Measurements from ENCODE around the gene SHKBP1.
A peak's percentile ranks its signal among the peaks of the same experiment; 100 is the strongest.
"Not testable (repeated sequence)": the region's sequence is repeated elsewhere in the genome, so short reads cannot be mapped to it uniquely, and the experiment has no call there.

The SHKBP1 gene

DNA sequence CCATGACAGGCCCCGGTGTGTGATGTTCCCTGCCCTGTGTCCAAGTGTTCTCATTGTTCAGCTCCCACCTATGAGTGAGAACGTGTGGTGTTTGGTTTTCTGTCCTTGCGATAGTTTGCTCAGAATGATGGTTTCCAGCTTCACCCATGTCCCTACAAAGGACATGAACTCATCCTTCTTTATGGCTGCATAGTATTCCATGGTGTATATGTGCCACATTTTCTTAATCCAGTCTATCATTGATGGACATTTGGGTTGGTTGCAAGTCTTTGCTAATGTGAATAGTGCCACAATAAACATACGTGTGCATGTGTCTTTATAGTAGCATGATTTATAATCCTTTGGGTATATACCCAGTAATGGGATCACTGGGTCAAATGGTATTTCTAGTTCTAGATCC lies 29.5 kb upstream of the SHKBP1 start:
- not testable (repeated sequence) for H3K9ac ChIP-seq (ENCODE audit: low read depth, low read length); H3K4me1 ChIP-seq (ENCODE audit: insufficient read depth, low read length); H3K36me3 ChIP-seq (ENCODE audit: insufficient read depth, low read length); H3K9me3 ChIP-seq (ENCODE audit: control insufficient read depth, insufficient read depth, low read length)

GRCh38 chr19:40547836-40548235 lies 28.8 kb upstream of the SHKBP1 start:
- H3K9me3 ChIP-seq (ENCODE audit: control insufficient read depth, insufficient read depth, low read length), result 0 out of 2 replicates have a peak, but pooled peaks cover 2% of the 10 kb centered on the region
- no peak overlapping the region for H3K9ac ChIP-seq (ENCODE audit: low read depth, low read length)
- H3K4me1 ChIP-seq (ENCODE audit: insufficient read depth, low read length), result no peaks in the 10 kb centered on the region
- H3K36me3 ChIP-seq (ENCODE audit: insufficient read depth, low read length), result no peaks in the 10 kb centered on the region

DNA sequence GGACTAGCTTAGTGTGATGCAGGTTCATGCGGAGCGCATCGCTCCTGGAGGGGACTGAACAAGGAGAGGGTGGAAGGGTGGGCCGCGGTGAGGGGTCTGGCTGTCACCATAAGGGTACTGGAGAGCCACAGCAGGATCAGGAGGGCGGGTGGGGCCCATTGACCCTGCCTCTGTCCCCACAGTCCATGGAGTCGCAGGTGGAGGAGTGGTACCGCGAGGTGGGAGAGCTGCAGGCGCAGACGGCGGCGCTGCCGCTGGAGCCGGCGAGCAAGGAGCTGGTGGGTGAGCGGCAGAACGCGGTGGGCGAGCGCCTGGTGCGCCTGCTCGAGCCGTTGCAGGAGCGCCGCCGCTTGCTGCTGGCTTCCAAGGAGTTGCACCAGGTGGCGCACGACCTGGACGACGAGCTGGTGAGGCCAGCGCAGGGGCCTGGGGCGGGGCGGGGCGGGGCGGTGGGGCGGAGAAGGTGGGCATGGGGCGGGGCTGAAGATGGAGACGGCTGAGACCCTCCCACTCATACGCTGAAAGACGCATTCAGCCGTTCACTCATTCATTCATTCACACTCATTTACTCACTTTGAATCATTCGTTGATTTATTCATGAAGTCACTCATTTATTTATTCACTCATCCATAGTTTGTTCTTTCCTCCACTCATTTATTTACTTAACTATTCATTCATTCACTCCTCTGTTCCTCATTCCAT lies 27.5 kb upstream of the SHKBP1 start:
- Histone ChIP-seq H3K36me3 (ENCODE audit: insufficient read depth, low read length) (no peaks in the 10 kb centered on the region), H3K4me1 (ENCODE audit: insufficient read depth, low read length) (no peaks in the 10 kb centered on the region), H3K9me3 (ENCODE audit: control insufficient read depth, insufficient read depth, low read length) (0 out of 2 replicates have a peak, but pooled peaks cover 2% of the 10 kb centered on the region), H3K9ac (ENCODE audit: low read depth, low read length) (peak overlapping the region; percentile 19; the same call in 1 of the 2 replicates)

DNA sequence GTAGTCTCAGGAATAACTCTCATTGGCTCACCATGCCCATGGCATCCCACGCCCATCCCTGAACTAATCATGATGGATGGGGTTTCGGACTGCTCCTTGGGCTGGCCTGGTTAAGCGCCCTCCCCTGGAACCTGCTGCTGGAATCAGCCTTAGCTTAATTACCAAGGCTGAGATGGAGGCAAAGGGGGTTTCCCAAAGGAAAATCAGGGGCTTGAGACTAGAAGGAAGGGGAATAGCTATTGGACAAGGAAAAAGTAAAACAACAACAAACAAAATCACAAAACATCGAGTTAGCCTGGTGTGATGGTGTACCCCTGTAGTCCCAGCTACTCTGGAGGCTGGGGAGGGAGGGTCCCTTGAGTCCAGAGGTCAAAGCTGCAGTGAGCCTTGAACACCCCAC lies 25.7 kb upstream of the SHKBP1 start:
- H3K4me1 ChIP-seq (ENCODE audit: insufficient read depth, low read length), result no peaks in the 10 kb centered on the region
- no peak overlapping the region for H3K9ac ChIP-seq (ENCODE audit: low read depth, low read length)
- H3K9me3 ChIP-seq (ENCODE audit: control insufficient read depth, insufficient read depth, low read length), result 0 out of 2 replicates have a peak, but pooled peaks cover 2% of the 10 kb centered on the region
- no peaks in the 10 kb centered on the region for H3K36me3 ChIP-seq (ENCODE audit: insufficient read depth, low read length)

GRCh38 chr19:40552848-40553247 lies 23.8 kb upstream of the SHKBP1 start:
- Histone ChIP-seq H3K9me3 (ENCODE audit: control insufficient read depth, insufficient read depth, low read length) (no peaks in the 10 kb centered on the region), H3K4me1 (ENCODE audit: insufficient read depth, low read length) (no peaks in the 10 kb centered on the region), H3K36me3 (ENCODE audit: insufficient read depth, low read length) (no peaks in the 10 kb centered on the region), H3K9ac (ENCODE audit: low read depth, low read length) (no peak overlapping the region)

DNA sequence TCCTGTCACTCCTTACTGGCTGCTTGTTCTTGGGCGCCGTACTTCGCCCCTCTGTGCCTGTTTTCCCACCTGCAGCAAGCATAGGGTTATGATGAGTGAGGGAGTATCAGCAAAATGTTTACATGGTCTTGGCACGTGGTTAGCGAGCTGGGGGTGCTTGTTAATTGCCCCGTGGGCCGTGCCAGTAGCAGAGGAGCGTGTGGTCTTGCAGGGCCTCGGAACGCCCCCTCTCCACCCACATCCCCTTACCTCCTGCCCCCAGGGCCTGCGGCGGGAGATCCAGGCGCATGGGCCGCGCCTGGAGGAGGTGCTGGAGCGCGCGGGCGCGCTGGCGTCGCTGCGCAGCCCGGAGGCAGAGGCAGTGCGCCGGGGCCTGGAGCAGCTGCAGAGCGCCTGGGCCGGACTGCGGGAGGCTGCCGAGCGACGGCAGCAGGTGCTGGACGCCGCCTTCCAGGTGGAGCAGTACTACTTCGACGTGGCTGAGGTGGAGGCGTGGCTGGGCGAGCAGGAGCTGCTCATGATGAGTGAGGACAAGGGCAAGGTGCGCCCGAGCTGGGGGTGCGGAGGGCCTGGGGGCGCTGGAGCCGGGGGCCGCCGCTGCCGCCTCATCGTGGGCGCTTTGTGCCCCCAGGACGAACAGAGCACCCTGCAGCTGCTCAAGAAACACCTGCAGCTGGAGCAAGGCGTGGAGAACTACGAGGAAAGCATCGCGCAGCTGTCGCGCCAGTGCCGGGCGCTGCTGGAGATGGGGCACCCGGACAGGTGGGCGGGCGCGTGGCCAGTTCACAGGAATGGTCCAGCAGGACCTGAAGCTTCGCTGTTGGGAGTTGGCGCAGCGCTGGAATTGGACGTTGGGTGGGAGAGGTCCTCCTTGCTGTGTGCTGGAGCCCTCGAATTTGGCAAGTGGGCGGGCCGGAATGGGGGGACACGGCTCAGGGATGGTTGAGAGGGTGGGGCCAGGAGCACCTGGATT lies 22.5 kb upstream of the SHKBP1 start:
- Histone ChIP-seq H3K9me3 (ENCODE audit: control insufficient read depth, insufficient read depth, low read length) (no peaks in the 10 kb centered on the region), H3K9ac (ENCODE audit: low read depth, low read length) (peak overlapping the region; percentile 25; the same call in 1 of the 2 replicates), H3K36me3 (ENCODE audit: insufficient read depth, low read length) (no peaks in the 10 kb centered on the region), H3K4me1 (ENCODE audit: insufficient read depth, low read length) (no peaks in the 10 kb centered on the region)

DNA sequence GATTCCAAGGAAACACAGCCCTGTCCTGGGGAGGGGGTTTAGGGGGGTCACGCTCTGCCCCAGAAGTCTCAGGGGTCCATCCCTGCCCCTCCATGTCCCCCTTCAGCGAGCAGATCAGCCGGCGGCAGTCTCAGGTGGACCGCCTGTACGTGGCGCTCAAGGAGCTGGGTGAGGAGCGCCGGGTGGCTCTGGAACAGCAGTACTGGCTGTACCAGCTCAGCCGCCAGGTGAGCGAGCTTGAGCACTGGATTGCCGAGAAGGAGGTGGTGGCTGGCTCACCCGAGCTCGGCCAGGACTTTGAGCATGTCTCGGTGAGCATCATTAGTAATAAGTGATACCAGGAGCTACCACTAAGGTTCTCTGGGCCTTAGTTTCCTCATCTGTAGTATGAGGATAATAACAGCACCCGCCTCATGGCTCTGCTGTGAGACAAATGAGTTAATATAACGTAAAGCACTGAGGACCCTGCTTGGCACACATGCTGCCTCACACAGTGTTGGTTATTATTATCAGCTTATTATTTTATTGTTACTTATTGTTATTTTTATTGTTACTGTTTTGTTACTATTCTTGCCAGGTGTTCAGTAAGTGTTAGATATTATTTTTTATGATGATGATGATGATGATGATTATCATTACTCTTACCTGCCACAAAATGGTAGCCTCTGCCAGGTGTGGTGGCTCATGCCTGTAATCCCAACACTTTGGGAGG lies 20.5 kb upstream of the SHKBP1 start:
- no peaks in the 10 kb centered on the region for H3K36me3 ChIP-seq (ENCODE audit: insufficient read depth, low read length)
- H3K9me3 ChIP-seq (ENCODE audit: control insufficient read depth, insufficient read depth, low read length), result no peaks in the 10 kb centered on the region
- H3K9ac ChIP-seq (ENCODE audit: low read depth, low read length), result no peak overlapping the region
- H3K4me1 ChIP-seq (ENCODE audit: insufficient read depth, low read length), result no peaks in the 10 kb centered on the region

GRCh38 chr19:40556953-40557530 lies 19.6 kb upstream of the SHKBP1 start:
- H3K36me3 ChIP-seq (ENCODE audit: insufficient read depth, low read length), result no peaks in the 10 kb centered on the region
- no peaks in the 10 kb centered on the region for H3K4me1 ChIP-seq (ENCODE audit: insufficient read depth, low read length)
- H3K9me3 ChIP-seq (ENCODE audit: control insufficient read depth, insufficient read depth, low read length), result no peaks in the 10 kb centered on the region
- H3K9ac ChIP-seq (ENCODE audit: low read depth, low read length), result no peak overlapping the region

DNA sequence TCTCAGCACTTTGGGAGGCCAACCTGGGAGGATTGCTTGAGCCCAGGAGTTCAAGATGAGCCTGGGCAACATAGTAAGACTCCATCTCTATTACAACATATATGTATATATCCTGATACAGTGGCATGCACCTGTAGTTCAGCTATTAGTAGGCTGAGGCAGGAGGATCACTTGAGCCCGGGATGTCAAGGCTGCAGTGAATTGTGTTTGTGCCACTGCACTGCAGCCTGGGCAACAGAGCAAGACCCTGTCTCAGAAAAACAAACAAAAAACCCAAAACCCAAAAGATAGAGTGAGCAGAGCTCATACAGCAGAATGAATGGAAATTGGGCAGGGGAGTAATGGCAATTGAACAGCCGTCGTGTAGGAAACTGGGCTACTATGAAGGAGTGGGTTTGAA lies 17.3 kb upstream of the SHKBP1 start:
- Histone ChIP-seq H3K36me3 (ENCODE audit: insufficient read depth, low read length) (no peaks in the 10 kb centered on the region), H3K4me1 (ENCODE audit: insufficient read depth, low read length) (no peaks in the 10 kb centered on the region), H3K9ac (ENCODE audit: low read depth, low read length) (no peak overlapping the region), H3K9me3 (ENCODE audit: control insufficient read depth, insufficient read depth, low read length) (no peaks in the 10 kb centered on the region)

- Histone ChIP-seq H3K9ac (ENCODE audit: low read depth, low read length) (no peak overlapping the region), H3K36me3 (ENCODE audit: insufficient read depth, low read length) (no peaks in the 10 kb centered on the region), H3K9me3 (ENCODE audit: control insufficient read depth, insufficient read depth, low read length) (no peaks in the 10 kb centered on the region), H3K4me1 (ENCODE audit: insufficient read depth, low read length) (no peaks in the 10 kb centered on the region)
Observed at GRCh38 chr19:40560092-40560507, 16.6 kb upstream of the SHKBP1 start.

- Histone ChIP-seq H3K4me1 (ENCODE audit: insufficient read depth, low read length) (no peaks in the 10 kb centered on the region), H3K9ac (ENCODE audit: low read depth, low read length) (no peak overlapping the region), H3K9me3 (ENCODE audit: control insufficient read depth, insufficient read depth, low read length) (no peaks in the 10 kb centered on the region), H3K36me3 (ENCODE audit: insufficient read depth, low read length) (no peaks in the 10 kb centered on the region)
Observed at GRCh38 chr19:40561947-40562346, 14.7 kb upstream of the SHKBP1 start.

DNA sequence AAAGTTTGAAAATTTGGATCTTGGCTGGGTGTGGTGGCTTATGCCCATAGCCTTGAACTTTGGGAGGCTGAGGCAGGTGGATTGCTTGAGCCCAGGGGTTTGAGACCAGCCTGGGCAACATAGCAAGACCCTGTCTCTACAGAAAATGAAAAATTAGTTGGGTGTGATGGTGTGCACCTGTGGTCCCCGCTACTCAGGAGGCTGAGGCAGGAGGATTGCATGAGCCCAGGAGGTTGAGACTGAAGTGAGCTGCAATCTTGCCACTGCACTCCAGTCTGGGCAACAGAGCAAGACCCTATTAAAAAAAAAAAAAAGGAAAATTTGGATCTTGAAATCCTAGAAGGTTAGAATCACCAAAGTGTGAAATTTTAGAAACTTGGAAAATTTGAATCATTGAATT lies 12.1 kb upstream of the SHKBP1 start:
- H3K9me3 ChIP-seq (ENCODE audit: control insufficient read depth, insufficient read depth, low read length); H3K36me3 ChIP-seq (ENCODE audit: insufficient read depth, low read length); H3K9ac ChIP-seq (ENCODE audit: low read depth, low read length); H3K4me1 ChIP-seq (ENCODE audit: insufficient read depth, low read length): not testable (repeated sequence)

DNA sequence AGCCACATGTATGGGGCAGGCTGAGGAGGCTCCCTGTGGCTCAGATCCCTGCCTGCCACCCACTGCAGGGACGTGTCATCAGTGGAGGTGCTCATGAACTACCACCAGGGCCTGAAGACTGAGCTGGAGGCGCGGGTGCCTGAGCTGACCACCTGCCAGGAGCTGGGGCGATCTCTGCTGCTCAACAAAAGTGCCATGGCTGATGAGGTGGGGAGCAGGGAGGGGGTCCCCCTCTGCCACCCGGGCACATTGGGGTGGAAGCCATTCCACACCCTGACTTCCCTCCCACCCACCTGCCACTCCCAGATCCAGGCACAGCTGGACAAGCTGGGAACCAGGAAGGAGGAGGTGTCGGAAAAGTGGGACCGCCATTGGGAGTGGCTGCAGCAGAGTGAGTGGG lies 11.3 kb upstream of the SHKBP1 start:
- no peaks in the 10 kb centered on the region for H3K36me3 ChIP-seq (ENCODE audit: insufficient read depth, low read length)
- H3K9ac ChIP-seq (ENCODE audit: low read depth, low read length), result no peak overlapping the region
- H3K4me1 ChIP-seq (ENCODE audit: insufficient read depth, low read length), result no peaks in the 10 kb centered on the region; the same call in 1 of the 2 replicates
- no peaks in the 10 kb centered on the region for H3K9me3 ChIP-seq (ENCODE audit: control insufficient read depth, insufficient read depth, low read length)

DNA sequence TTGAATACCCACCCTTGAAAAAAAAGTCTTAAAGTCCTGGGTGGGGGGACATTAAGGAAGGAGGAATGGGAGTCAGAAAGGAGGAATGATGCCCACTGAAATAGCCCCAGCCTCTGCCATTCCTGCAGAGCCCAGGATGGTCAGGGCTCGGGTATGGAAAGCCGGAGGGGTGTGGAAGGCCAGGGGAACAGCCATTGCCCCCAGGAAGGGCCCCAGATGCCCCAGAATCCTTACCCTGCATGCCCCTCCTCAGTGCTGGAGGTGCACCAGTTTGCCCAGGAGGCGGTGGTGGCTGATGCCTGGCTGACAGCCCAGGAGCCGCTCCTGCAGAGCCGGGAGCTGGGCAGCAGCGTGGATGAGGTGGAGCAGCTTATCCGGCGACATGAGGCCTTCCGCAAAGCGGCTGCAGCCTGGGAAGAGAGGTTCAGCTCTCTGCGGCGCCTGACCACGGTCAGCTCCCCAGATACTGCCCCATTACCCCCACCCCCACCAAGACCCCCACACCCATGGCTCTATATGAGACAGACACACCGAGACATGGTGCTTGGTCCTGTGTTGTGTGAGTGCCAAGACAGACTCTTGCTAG lies 10.7 kb upstream of the SHKBP1 start:
- no peak overlapping the region for H3K9ac ChIP-seq (ENCODE audit: low read depth, low read length)
- H3K4me1 ChIP-seq (ENCODE audit: insufficient read depth, low read length), result no peaks in the 10 kb centered on the region; the same call in 1 of the 2 replicates
- no peaks in the 10 kb centered on the region for H3K36me3 ChIP-seq (ENCODE audit: insufficient read depth, low read length)
- H3K9me3 ChIP-seq (ENCODE audit: control insufficient read depth, insufficient read depth, low read length), result no peaks in the 10 kb centered on the region
